D721Med (cell line): ENCODE measurements around the gene EIF3C.
"Not testable (repeated sequence)": the region's sequence is repeated elsewhere in the genome, so short reads cannot be mapped to it uniquely, and the experiment has no call there.

ENCODE experiments used
- DNase-seq: peaks from one replicate; pipeline ENCODE4 v3.0.0; 2011; ENCODE audit warnings: low spot score; ENCODE audit not compliant: insufficient read length
- FAIRE-seq: peaks from 2 replicates; lab custom pipeline; 2011; peaks lifted over from hg19 to GRCh38; lab: Jason Lieb, UNC

The EIF3C gene, protein sequence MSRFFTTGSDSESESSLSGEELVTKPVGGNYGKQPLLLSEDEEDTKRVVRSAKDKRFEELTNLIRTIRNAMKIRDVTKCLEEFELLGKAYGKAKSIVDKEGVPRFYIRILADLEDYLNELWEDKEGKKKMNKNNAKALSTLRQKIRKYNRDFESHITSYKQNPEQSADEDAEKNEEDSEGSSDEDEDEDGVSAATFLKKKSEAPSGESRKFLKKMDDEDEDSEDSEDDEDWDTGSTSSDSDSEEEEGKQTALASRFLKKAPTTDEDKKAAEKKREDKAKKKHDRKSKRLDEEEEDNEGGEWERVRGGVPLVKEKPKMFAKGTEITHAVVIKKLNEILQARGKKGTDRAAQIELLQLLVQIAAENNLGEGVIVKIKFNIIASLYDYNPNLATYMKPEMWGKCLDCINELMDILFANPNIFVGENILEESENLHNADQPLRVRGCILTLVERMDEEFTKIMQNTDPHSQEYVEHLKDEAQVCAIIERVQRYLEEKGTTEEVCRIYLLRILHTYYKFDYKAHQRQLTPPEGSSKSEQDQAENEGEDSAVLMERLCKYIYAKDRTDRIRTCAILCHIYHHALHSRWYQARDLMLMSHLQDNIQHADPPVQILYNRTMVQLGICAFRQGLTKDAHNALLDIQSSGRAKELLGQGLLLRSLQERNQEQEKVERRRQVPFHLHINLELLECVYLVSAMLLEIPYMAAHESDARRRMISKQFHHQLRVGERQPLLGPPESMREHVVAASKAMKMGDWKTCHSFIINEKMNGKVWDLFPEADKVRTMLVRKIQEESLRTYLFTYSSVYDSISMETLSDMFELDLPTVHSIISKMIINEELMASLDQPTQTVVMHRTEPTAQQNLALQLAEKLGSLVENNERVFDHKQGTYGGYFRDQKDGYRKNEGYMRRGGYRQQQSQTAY

DNA sequence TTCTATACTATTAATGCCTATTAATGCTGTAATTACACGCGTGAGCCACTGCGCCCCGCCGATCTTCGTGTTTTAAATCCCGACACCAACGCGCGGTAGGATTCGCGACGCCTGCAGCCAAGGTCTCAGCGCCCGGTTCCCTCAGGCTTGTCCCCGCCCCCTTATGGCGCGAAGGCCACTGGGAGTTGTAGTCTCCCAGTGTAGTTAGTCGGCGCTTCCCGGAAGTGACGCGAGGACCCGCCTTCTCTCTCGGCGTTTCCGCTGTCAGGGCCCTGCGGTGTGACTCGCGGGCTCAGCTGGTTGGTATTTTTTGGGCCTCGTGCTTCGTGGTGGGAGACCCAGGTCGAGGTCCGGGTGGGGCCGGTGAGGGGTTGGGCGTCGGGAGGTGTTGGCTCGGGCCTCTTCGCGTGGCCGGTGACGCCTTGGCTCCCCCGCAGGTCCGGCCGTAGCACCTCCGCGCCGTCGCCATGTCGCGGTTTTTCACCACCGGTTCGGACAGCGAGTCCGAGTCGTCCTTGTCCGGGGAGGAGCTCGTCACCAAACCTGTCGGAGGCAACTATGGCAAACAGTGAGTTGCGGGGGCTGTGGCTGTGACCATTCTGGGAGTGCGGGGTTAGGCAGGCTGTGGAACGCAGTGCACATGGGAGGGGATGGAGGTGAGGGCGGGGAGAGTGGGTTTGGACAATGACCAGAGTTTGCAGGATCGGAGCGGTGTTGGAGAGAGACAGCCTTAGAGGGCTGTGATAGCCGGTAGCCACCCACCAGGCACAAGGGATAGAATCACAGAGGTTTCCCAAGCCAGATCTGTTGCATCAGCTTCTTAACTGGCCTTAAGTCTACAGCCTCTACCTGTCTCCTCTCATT lies at the start of gene EIF3C:
Gene EIF3C, plus strand, starts transcription at position 245 of the 864 bp plus-strand sequence. Its CDS starts 223 bp downstream, at position 468.
- FAIRE-seq, DNase-seq: not testable (repeated sequence)

DNA sequence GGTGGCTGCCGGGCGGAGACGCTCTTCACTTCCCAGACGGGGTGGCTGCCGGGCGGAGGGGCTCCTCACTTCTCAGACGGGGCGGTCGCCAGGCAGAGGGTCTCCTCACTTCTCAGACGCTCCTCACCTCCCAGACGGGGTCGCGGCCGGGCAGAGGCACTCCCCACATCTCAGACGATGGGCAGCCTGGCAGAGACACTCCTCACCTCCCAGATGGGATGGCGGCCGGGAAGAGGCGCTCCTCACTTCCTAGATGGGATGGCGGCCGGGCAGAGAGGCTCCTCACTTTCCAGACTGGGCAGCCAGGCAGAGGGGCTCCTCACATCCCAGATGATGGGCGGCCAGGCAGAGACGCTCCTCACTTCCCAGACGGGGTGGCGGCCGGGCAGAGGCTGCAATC lies 45.0 kb upstream of the EIF3C start:
- DNase-seq, FAIRE-seq: not testable (repeated sequence)

DNA sequence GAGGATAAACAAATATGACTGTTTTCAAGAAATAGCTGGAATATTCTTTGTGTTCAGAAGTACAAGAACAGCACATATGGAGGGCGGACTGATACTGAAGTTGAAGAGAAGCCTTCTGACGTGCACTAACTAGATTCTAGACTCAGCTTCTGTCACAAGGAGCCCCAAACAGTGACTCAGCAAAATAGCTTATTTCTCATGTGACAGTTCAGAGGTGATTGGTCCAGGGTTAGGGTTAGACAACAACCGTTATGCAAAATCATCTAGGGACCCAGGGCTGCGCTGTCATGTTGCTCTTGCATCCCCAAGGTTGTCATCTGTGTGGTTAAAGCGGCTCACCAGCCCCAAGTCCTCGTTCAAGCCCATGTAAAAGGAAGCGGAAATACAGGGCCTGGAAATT lies 43.8 kb upstream of the EIF3C start:
- DNase-seq, FAIRE-seq: not testable (repeated sequence)

DNA sequence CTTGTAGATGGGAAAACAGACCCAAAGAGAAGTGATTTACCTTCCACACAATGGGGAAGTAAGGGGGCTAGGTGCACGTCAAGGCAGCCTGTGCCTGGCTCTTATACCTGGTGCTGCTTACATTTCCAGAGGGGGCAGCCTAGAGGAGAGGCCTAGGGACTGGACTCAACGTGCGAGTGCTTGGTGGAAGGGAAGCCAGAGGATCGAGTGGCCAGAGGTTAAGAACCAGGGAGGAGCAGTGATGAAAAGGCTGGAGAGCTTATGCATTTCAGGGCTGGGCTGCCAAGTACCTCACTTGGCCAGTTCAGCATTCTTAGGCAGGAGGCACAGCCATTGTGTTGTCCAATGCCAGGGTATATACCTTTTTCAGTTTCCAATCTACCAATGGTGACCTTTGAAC lies 43.1 kb upstream of the EIF3C start:
- not testable (repeated sequence) for FAIRE-seq, DNase-seq

DNA sequence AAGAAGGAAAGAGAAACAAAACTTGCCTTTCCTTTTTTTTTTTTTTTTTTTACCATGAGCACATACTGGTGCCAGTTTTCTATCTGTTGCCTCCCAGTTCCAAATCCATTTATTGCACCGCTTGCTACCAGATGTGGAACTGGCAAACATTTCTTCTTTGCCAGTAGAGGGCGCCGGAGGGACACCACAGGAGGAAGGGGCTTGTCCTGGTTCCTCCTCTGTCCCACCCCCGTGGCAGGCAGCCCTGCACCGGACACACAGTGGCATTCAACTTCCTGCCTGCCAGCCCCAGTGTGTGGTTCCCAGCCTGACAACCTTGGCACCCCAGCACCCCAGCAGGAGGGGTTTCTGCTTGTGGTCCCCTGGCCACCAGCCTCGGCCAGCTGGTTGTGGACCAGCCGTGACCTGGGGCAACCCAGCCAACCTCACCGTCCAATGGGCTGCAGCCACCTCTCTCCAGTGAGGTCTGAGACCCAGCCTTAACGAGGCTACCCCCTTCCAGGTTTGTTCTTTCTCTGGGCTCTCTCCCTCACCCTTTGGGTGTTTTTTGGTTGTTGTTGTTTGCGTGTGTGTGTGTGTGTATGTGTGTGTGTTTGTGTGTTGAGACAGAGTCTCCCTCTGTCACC lies 22.8 kb upstream of the EIF3C start:
- FAIRE-seq, DNase-seq: not testable (repeated sequence)

DNA sequence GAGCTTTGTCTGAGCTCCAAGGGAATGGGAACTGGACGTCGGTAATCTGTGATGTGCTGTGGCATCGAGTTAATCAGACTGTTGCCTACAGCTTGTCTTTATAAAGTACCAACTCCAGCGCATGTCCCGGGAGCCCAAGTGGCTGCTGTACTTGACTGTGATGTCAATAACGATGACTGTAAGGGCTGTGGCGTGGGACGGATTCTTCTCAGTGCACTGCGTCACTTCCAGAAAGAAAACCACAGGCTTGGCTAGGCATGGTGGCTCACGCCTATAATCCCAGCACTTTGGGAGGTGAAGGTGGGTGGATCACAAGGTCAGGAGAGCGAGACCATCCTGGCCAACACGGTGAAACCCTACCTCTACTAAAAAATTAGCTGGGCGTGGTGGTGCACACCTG lies 21.8 kb upstream of the EIF3C start:
- FAIRE-seq, DNase-seq: not testable (repeated sequence)

DNA sequence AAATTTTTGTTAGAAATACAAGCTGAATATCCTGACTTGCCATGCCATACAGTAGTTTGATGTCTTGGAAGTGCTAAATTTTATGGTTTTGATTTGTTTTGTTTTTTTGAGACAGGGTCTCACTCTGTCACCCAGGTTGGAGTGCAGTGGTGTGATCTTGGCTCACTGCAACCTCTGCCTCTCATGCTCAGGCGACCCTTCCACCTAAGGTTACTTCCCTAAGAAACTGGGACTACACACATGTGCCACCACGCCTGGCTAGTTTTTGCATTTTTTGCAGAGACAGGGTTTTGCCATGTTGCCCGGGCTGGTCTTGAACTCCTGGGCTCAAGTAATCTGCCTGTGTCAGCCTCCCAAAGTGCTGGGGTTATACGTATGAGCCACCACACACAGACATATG lies 19.5 kb upstream of the EIF3C start:
- FAIRE-seq, DNase-seq: not testable (repeated sequence)

DNA sequence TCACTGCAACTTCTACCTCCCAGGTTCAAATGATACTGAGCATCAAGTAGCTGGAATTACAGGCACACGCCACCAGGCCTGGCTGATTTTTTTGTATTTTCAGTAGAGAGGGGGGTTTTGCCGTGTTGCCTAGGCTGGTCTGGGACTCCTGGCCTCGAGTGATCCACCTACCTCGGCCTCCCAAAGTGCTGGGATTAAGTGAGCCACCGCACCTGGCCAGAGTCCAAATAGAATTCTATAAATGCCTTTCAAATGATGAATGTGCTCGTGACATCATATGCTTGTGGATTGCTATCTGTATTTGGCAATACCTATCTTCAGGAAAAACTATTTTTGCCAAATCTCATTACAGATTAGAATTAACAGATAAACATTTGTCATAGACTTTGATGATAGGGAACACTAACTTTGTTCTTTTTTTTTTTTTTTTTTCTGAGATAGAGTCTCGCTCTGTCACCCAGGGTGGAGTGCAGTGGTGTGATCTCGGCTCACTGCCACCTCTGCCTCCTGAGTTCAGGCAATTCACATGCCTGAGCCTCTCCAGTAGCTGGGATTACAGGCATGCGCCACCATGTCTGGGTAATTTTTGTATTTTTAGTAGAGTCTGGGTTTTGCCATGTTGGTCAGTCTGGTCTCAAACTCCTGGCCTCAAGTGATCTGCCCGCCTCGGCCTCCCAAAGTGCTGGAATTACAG lies 17.9 kb upstream of the EIF3C start:
- FAIRE-seq, DNase-seq: not testable (repeated sequence)

DNA sequence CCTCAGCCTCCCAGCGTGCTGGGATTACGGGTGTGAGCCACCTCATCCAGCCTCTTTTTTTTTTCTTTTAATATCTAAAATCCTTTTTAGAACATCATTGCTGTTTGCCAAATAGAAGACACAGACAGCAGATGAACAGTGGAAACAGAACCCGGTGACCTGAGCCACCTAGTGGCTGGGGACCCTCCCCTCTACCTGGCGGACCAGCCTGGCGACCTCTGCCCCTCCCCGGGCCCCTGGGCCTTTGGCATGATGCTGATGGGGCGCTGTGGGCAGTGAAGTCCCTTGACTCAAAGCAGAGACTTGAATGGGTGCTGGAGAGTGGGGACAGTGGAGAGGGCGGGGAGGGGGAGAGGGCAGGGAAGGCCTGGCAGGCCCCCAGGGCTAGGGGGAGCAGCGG lies 11.5 kb upstream of the EIF3C start:
- DNase-seq = not testable (repeated sequence)

DNA sequence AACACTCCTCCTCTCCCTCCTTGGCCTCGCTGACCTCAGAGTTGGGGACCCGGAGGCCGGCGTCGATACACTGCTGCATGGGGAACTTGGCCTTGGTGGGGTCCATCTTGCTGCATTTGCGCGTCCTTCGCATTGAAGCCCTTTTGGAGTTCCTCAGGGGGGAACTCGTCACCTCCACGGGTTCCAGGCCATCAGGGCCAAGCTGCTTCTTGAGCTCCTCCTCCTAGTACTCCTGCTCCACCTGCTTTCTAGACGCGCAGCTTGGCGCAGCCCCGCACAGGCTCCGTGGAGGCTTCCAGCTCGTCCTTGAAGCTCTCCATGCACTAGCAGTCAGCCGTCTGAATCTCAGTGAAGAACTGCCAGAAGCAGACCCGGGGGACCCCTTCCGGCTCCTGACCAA lies 10.9 kb upstream of the EIF3C start:
- FAIRE-seq, DNase-seq: not testable (repeated sequence)

More for the DNA sequence above, 11.5 kb upstream of the EIF3C start:
- not testable (repeated sequence) for FAIRE-seq

DNA sequence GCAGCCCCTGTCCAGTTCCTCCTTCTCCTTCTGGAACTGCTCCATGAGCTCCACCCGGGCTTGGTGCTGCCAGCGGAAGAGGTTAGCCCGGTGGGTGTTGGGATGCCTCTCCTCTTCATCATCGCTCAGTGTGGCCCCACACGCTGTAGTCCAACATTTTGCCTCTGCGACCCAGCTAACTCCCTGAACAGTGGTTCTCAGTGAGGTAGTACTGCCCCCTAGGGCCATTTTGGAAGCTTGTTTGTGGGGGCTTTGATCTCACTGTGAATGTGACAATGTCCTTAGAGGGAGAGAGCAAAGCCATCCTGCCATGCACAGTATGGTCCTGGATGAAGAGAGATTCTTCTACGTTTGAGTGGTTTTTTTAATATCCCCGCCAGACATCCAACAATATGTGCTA lies 9.9 kb upstream of the EIF3C start:
- not testable (repeated sequence) for FAIRE-seq, DNase-seq

DNA sequence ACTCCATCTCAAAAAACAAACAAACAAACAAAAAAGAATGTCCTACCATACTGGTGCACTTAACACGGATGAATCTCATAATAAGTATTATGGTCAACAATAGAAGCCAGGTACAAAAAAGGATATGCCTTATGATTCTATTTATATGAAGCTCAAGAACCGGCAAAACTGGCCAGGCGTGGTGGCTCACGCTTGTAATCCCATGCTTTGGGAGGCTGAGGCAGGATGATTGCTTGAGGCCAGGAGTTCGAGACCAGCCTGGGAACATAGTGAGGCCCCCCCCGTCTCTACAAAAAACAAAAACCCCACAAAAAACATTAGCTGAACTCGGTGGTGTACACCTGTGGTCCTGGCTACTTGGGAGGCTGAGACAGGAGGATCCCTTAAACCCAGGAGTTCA lies 7.0 kb upstream of the EIF3C start:
- not testable (repeated sequence) for FAIRE-seq

DNA sequence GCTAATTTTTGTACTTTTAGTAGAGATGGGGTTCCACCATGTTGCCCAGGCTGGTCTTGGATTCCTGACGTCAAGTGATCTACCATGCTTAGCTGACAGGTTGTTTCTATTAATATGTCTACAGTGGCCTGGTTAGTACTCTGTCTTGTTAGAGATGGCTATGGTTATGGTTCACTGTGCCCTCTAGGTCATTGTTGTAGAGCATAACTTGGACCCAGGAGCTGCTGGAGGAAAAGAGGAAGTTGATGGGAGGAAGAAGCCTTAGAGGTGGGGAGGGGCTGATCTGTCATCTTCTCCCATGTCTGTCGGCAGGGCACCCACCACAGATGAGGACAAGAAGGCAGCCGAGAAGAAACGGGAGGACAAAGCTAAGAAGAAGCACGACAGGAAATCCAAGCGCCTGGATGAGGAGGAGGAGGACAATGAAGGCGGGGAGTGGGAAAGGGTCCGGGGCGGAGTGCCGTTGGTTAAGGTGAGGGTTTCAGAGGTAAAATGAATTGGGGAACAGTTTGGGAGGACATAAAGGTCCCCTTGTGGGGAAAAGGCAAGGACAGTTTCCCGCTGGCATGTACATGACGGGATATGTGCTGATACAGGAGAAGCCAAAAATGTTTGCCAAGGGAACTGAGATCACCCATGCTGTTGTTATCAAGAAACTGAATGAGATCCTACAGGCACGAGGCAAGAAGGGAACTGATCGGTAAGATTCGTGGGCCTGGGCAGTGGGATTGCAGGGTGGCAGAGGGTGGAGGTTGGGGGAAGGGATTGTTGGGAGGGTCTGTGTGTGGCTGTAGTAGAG lies 11.8 kb downstream of the EIF3C start:
- not testable (repeated sequence) for FAIRE-seq

More for the DNA sequence above, 7.0 kb upstream of the EIF3C start:
- not testable (repeated sequence) for DNase-seq

DNA sequence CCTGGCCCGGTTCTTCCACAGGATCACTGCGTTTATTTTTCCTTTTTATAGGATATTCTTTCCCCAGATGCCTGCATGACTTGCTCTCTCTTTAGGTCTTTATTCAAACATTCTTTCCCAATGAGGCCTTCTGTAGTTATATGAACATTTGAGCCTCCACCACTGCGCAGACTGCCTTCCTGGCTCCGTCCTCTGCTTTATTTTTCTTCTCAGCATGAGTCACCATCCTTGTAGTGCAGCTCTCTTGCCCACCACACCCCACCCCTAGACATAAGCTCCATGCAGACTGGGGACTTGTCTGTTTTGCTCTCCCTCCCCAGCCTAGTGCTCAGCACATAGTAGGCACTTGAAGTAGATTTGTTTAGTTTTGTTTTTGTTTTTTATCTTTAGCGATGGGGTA lies 20.0 kb downstream of the EIF3C start:
- not testable (repeated sequence) for DNase-seq, FAIRE-seq

More for the DNA sequence above, 11.8 kb downstream of the EIF3C start:
- not testable (repeated sequence) for DNase-seq

DNA sequence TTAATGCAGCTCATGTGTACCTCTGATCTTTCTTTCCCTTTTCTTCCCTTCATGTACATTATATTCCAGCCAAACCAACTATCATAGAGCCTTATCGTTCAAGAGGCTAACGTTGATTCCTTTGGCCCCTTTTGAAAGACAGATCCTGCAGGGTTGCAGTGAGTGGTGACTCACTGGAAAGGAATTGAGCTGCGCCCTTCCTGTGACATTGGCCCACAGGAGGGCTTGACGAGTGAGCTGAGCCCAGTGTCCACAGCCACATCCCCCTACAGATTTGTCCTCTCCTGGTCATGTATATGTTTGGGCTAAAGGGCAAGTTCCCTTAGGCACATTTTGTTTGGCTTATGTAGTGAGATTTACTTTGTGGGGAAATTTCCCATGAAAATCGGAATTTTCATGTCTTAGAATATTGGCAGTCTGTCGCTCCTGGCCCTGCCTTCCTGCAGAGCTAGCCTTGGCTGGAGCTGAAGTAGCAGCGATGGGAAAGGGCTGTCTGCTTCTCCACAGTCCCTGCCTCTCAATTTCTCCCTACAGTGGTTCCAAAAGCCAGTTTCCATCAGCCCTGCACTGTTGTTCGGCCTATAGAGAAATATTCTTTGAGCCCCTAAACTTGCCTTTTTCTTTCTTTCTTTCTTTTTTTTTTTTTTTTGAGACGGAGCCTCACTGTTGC lies 21.3 kb downstream of the EIF3C start:
- not testable (repeated sequence) for FAIRE-seq, DNase-seq

DNA sequence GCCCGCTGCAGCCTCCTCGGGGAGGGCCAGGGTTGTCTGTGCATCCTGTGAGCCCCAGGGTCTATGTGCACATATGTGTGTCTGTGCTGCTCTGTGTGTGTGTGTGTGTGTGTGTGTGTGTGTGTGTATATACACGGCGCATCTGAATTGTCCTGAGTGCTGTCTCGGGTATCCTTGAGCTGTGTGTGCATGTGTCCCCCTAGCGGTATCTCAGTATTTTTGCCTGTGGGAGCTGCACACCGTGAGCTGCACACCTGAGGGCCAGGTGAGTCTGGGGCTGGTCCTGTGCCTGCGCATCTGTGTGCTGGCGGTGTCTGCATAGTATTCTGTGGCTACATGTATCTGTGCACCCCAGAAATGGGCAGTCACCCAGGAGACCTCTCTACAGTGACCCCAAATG lies 28.5 kb downstream of the EIF3C start:
- not testable (repeated sequence) for DNase-seq, FAIRE-seq

DNA sequence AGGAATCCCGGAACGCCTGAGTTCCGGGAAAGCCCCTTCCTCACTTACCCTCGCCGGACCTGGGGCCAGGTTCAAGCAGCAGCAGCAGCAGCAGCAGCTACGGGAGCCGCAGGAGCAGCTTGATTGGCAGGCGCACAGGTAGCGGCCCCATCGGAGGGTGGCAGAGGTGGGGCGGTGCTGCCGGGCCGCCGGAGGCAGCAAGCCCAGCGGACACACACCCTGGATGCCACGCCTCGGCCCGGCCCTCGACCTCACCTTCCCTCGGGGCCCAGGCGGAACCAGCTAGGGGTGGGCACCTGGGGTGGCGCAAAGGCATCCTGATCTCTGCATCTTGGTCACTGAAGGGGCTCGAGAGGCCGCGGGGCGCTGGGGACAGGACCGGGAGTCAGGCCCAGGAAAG lies 29.4 kb downstream of the EIF3C start:
- FAIRE-seq, DNase-seq: not testable (repeated sequence)
